ENCODE measurements around the gene DUSP2.

- TF ChIP-seq, protein P1, sequence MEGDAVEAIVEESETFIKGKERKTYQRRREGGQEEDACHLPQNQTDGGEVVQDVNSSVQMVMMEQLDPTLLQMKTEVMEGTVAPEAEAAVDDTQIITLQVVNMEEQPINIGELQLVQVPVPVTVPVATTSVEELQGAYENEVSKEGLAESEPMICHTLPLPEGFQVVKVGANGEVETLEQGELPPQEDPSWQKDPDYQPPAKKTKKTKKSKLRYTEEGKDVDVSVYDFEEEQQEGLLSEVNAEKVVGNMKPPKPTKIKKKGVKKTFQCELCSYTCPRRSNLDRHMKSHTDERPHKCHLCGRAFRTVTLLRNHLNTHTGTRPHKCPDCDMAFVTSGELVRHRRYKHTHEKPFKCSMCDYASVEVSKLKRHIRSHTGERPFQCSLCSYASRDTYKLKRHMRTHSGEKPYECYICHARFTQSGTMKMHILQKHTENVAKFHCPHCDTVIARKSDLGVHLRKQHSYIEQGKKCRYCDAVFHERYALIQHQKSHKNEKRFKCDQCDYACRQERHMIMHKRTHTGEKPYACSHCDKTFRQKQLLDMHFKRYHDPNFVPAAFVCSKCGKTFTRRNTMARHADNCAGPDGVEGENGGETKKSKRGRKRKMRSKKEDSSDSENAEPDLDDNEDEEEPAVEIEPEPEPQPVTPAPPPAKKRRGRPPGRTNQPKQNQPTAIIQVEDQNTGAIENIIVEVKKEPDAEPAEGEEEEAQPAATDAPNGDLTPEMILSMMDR (IDR thresholded peaks at IDR 0.05 in 2 of 3, conservative IDR thresholded peaks at IDR 0.05 in 1 of 3; ENCODE audit: control insufficient read depth in 2 of 3, extremely low read depth in 1 of 3, insufficient read depth in 1 of 3, low read depth in 3 of 3, low read length in 3 of 3): no peak; a peak in 1 of 6 replicates
- TF ChIP-seq NFIC (IDR thresholded peaks at IDR 0.05; ENCODE audit: low read depth, low read length): no peak
These were observed 11.8 kb upstream of the DUSP2 start for GRCh38 chr2:96156926-96157648.

Measured in GM12878 (cell line).